ENCODE data around the gene DNAAF3. TPM values are rescaled to one million over a fixed set of nuclear protein-coding genes. Genes with fewer than 3 reads are reported as not detected.
A peak's percentile ranks its signal among the peaks of the same experiment; 100 is the strongest.
"Not testable (repeated sequence)": the region's sequence is repeated elsewhere in the genome, so short reads cannot be mapped to it uniquely, and the experiment has no call there.

Gene DNAAF3
- total RNA-seq, 1 donor from 2014 or later, result 12.8 TPM

DNA sequence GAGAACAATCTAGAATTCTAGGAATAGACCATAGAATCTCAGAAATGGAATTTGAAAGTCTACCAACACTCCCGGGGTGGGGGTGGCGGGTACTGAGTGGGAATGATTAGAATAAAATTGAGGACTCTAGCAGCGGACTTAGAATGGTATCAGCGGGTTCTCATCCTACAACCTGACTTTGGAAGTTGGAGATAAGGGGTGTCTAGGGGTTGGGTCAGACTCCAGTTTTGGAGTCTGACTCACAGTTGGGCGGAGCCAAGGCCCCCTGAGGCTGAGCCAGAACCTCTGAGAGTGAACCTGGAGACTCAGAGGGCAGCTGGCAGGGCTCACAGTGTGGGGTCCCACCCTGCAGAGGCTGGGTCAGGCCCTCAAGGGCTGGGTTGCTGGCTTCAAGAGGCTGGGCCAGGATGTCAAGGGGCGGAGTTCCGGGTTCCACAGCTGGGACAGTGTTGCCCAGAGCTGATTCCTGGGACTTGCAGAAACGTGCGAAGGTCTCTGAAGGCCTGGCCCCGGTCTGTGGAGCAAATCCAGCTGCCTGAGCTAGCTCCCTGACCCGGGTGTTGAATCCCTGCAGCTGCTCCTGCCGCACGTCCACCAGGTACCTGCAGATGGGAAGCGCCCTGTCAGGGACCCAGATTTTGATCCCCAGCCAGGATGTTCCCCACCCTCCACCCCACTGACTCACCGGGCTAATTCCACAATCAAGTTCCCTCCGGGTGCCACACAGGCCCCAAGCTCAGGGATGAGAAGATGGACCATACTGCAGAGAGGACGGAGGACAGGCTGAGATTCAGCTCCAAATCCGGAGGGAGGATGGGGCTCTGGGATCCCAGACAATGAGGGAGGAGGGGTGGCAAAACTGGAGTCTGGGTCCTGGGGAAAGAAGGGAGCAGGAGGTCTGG lies 7.3 kb downstream of the DNAAF3 start:
- intact Hi-C loops (cut with DNase I), result no loop called here
- H3K27me3 ChIP-seq (ENCODE audit: low read depth), result peaks cover 73% of the 10 kb centered on the region

DNA sequence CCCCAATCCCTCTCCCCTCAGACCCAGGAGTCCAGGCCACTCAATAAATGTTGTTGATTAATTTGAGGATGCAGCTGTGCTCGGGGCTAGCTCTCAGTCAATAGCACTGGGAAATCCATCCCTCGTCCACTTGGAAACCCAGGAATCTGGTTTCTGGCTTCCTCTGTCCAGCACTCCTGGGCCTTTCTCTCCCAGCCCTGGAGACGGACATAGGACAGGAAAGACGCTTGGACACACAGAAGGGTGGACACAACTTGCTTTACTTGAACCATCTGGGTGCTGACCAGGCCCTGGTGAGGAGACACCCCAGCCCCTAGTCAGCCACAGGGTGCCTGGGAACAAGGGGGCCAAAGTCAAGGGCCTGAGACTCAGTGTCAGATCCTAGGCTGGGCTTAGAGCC lies 8.0 kb downstream of the DNAAF3 start:
- Histone ChIP-seq H3K4me1 (peaks cover 9% of the 10 kb centered on the region), H3K36me3 (no peaks in the 10 kb centered on the region), H3K9me3 (no peaks in the 10 kb centered on the region), H3K27ac (no peak overlapping the region), H3K4me3 (no peak overlapping the region), H3K27me3 (ENCODE audit: low read depth) (peaks cover 66% of the 10 kb centered on the region)
- ATAC-seq, result no peak
- TF ChIP-seq, protein P1, sequence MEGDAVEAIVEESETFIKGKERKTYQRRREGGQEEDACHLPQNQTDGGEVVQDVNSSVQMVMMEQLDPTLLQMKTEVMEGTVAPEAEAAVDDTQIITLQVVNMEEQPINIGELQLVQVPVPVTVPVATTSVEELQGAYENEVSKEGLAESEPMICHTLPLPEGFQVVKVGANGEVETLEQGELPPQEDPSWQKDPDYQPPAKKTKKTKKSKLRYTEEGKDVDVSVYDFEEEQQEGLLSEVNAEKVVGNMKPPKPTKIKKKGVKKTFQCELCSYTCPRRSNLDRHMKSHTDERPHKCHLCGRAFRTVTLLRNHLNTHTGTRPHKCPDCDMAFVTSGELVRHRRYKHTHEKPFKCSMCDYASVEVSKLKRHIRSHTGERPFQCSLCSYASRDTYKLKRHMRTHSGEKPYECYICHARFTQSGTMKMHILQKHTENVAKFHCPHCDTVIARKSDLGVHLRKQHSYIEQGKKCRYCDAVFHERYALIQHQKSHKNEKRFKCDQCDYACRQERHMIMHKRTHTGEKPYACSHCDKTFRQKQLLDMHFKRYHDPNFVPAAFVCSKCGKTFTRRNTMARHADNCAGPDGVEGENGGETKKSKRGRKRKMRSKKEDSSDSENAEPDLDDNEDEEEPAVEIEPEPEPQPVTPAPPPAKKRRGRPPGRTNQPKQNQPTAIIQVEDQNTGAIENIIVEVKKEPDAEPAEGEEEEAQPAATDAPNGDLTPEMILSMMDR (IDR thresholded peaks at IDR 0.05), result no peak
- intact Hi-C loops (cut with DNase I), result no loop called here
- DNase-seq, result no peak

More for the DNA sequence above, 7.3 kb downstream of the DNAAF3 start:
- Histone ChIP-seq H3K4me1 (peaks cover 9% of the 10 kb centered on the region), H3K4me3 (no peak overlapping the region), H3K27ac (no peak overlapping the region), H3K36me3 (no peaks in the 10 kb centered on the region), H3K9me3 (no peaks in the 10 kb centered on the region)
- ATAC-seq (no peak), DNase-seq (no peak)
- TF ChIP-seq, protein P1 (IDR thresholded peaks at IDR 0.05), result no peak

DNA sequence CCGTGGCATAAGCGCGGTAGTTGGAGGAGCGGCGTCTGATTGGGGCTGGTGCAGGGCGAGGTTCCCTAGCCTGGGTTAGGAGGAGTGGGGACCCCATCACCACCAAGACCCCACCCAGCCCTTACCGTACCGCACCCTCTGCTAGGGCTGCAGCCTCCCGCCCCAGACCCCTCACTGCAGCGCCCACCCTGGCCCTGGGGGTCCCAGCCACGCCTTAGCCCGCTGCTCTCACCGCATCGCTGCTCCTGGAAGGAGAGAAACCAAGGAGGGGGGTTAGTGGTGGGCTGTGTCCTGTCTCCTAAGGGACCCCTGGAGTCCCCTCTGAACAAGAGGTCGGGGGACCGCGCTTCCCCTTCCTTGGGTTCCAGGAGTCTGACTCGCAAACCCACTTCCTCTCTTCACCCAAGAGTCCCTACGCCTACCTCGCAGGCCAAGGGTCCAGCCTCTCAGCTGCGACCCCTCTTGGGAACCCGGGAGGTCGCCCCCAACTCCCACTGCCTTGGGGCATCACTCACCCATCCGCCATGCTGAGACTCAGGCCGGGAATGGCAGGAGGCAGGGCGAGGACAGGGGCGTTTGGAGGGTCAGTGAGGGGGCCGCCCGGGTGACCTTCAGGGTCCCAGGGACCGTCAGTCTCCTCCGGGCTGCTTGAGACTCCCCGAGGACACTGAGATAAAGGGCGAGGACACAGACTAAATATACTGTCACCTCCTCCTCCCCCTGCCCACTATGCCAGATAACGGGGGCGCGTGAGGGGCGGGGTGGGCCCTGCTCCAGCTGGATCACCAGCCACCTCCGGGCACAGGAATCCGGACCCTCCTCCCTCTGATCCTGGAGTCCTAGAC lies 9.1 kb downstream of the DNAAF3 start, which contains the start of gene TNNI3:
TNNI3 (minus strand) TSS at position 669 of the 845 bp plus-strand sequence; CDS start at position 526, 143 bp downstream.
- peaks cover 9% of the 10 kb centered on the region for H3K4me1 ChIP-seq
- ATAC-seq (no peak), DNase-seq (no peak)
- TF ChIP-seq, protein P1 (IDR thresholded peaks at IDR 0.05), result no peak
- H3K27me3 ChIP-seq (ENCODE audit: low read depth), result peaks cover 58% of the 10 kb centered on the region
- no peaks in the 10 kb centered on the region for H3K9me3 ChIP-seq
- H3K36me3 ChIP-seq, result no peaks in the 10 kb centered on the region
- H3K4me3 ChIP-seq, result no peak within 1 kb of the TSS
- intact Hi-C loops (cut with DNase I), result no loop called here
- H3K27ac ChIP-seq, result no peak within 1 kb of the TSS

DNA sequence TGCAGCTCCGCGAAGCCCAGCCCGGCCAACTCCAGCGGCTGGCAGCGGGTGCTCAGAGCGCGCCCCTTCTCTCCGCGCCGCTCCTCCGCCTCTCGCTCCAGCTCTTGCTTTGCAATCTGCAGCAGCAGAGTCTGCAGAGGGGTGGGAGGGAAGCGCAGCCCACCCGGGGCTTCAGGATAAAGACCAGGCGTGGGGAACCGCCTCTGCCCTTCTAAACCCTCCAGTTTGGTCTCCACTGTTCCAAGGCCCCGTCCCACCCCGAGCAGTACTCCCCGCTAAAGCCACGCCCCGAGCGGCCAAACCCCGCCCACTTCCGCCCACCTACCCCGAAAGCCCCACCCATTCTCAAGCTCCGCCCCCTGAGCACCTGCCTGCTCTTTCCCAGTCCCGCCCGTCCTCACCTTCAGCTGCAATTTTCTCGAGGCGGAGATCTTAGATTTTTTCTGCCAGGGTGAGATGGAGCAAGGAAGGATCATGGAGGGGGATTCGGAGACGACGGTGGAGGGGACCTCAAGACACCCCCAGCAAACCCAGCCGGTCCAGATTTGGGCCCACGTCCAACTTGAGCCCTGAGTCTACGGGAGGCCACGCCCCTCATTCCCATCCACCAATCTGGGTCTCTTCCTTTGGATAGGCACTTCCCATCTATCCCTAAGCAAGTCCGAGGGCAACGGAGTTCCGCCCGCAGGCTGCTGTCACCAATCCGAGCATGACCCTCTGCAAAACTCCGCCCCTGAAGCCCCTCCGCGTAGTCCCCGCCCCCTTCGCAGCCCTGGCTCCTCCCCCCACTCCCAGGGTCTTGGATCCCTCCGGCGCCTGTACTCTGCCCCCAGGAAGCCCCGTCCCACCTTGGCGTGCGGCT lies 10.0 kb downstream of the DNAAF3 start:
- no peaks in the 10 kb centered on the region for H3K36me3 ChIP-seq
- intact Hi-C loops (cut with DNase I), result no loop called here
- H3K9me3 ChIP-seq, result no peaks in the 10 kb centered on the region
- peak overlapping the region; percentile 11 for H3K4me3 ChIP-seq
- TF ChIP-seq, protein P1 (IDR thresholded peaks at IDR 0.05), result no peak
- no peak overlapping the region for H3K27ac ChIP-seq
- H3K4me1 ChIP-seq, result peaks cover 9% of the 10 kb centered on the region
- peaks cover 49% of the 10 kb centered on the region for H3K27me3 ChIP-seq (ENCODE audit: low read depth)
- ATAC-seq (peak; percentile 41), DNase-seq (no peak)

DNA sequence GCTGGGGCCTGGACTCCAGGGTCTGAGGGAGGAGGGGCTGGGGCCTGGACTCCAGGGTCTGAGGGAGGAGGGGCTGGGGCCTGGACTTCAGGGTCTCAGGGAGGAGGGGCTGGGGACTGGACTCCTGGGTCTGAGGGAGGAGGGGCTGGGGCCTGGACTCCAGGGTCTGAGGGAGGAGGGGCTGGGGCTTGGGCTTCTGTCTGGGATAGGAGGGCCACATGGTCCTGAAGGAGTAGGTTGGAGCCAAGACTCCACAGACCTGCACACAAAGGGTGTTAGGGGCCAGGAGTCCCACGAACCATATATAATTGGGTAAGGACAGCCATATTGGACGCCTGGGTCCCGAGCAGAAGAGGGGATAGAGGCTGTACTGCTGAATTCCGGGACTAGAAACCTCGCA lies 10.6 kb downstream of the DNAAF3 start:
- H3K36me3 ChIP-seq; DNase-seq; ATAC-seq; H3K27ac ChIP-seq; H3K9me3 ChIP-seq; intact Hi-C loops (cut with DNase I); H3K4me1 ChIP-seq: not testable (repeated sequence)
- Histone ChIP-seq H3K27me3 (ENCODE audit: low read depth) (peaks cover 43% of the 10 kb centered on the region), H3K4me3 (peak overlapping the region; percentile 11)
